ENCODE measurements around the gene ALPK1.

GRCh38 chr4:112284166-112284565, 13.0 kb upstream of the ALPK1 start:
- TF ChIP-seq CTCF (IDR thresholded peaks at IDR 0.05; ENCODE audit: borderline replicate concordance, extremely low read depth, low read length, poor library complexity, severe bottlenecking) (no peak), EZH2 (IDR thresholded peaks at IDR 0.05; ENCODE audit: borderline replicate concordance, low read depth, low read length, severe bottlenecking) (no peak)
